H1 (cell line): Measurements from ENCODE around the gene ARMC10. TPM values are rescaled to one million over a fixed set of nuclear protein-coding genes. Genes with fewer than 3 reads are reported as not detected.
"Not testable (repeated sequence)": the region's sequence is repeated elsewhere in the genome, so short reads cannot be mapped to it uniquely, and the experiment has no call there.

Source experiments
- CTCF ChIA-PET: fragments of 300-600 bp; sonication (Branson Sonifier 250); formaldehyde crosslinking; loops from one replicate; lab custom pipeline; 2021; ENCODE audit not compliant: partially characterized antibody; lab: Charles Lee
- POLR2A ChIA-PET: fragments of 300-600 bp; sonication (Branson Sonifier 250); formaldehyde crosslinking; loops from one replicate; lab custom pipeline; 2021; ENCODE audit warnings: inconsistent platforms; ENCODE audit not compliant: partially characterized antibody; lab: Charles Lee
- DNase-seq, 2 experiments: peaks; one replicate each; pipeline versions ENCODE4 v3.0.0 to v3.0.0-alpha.2; 2010 to 2022; ENCODE audit warnings: low spot score in 2 of 2, low read depth in 1 of 2, mixed read lengths in 1 of 2
- FAIRE-seq: peaks from 2 replicates; lab custom pipeline; 2011; peaks lifted over from hg19 to GRCh38; lab: Jason Lieb, UNC
- H2AFZ ChIP-seq: 2 replicates; pipeline ENCODE4 v1.8.1; 2012; ENCODE audit warnings: low read length, inconsistent platforms
- H2AK5ac ChIP-seq: 2 replicates; pipeline ENCODE4 v1.6.1; 2013; ENCODE audit warnings: low read depth, low read length
- H2BK120ac ChIP-seq: replicated peaks from 2 replicates; pipeline ENCODE3; 2013; ENCODE audit warnings: low read depth, low read length, inconsistent platforms
- H2BK12ac ChIP-seq: 2 replicates; pipeline ENCODE4 v1.6.1; 2013; ENCODE audit warnings: low read depth, low read length
- H2BK15ac ChIP-seq: 2 replicates; pipeline ENCODE4 v1.6.1; 2013; ENCODE audit warnings: low read length
- H2BK20ac ChIP-seq: 2 replicates; pipeline ENCODE4 v1.6.1; 2013; ENCODE audit warnings: low read length
- H2BK5ac ChIP-seq: 2 replicates; pipeline ENCODE4 v1.6.1; 2013; ENCODE audit warnings: low read depth, low read length
- H3K14ac ChIP-seq: 2 replicates; pipeline ENCODE4 v1.6.1; 2013; ENCODE audit warnings: inconsistent platforms; ENCODE audit not compliant: insufficient read length
- H3K18ac ChIP-seq: 2 replicates; pipeline ENCODE4 v1.6.1; 2013; ENCODE audit warnings: low read length; ENCODE audit errors: extremely low read depth
- H3K23ac ChIP-seq: 2 replicates; pipeline ENCODE4 v1.6.1; 2013; ENCODE audit warnings: inconsistent platforms; ENCODE audit not compliant: insufficient read length
- H3K23me2 ChIP-seq: 2 replicates; pipeline ENCODE4 v1.6.1; 2013; ENCODE audit warnings: low read depth, low read length
- H3K27ac ChIP-seq: 2 replicates; pipeline ENCODE4 v1.6.1; 2011; ENCODE audit warnings: low read depth, low read length, inconsistent platforms
- H3K27me3 ChIP-seq, 4 experiments: replicated peaks in 1 of 4; 1 replicate in 1 of 4; 2 replicates in 3 of 4; pipeline versions ENCODE4 v1.6.1 to v1.8.1; 2011 to 2013; ENCODE audit warnings: low read length in 3 of 4, mild to moderate bottlenecking in 3 of 4, inconsistent platforms in 2 of 4, mixed read lengths in 2 of 4, moderate library complexity in 1 of 4; ENCODE audit not compliant: control insufficient read depth in 3 of 4, insufficient read depth in 3 of 4; ENCODE audit errors: extremely low read depth in 1 of 4
- H3K36me3 ChIP-seq, 4 experiments: 2 replicates each; pipeline versions ENCODE4 v1.6.1 to v1.8.1; 2011 to 2013; ENCODE audit warnings: mild to moderate bottlenecking in 4 of 4, low read length in 3 of 4, moderate library complexity in 2 of 4, control low read depth in 1 of 4, inconsistent platforms in 1 of 4; ENCODE audit not compliant: insufficient read depth in 4 of 4, control insufficient read depth in 2 of 4
- H3K4ac ChIP-seq: replicated peaks from 2 replicates; pipeline ENCODE3; 2013; ENCODE audit warnings: low read length, low read depth, mixed read lengths, inconsistent platforms; ENCODE audit not compliant: insufficient read length
- H3K4me1 ChIP-seq, 4 experiments: replicated peaks in 1 of 4; 1 replicate in 1 of 4; 2 replicates in 3 of 4; pipeline versions ENCODE4 v1.6.1 to v1.8.1; 2011 to 2013; ENCODE audit warnings: low read length in 3 of 4, inconsistent platforms in 2 of 4, mixed read lengths in 1 of 4; ENCODE audit not compliant: insufficient read depth in 4 of 4, control insufficient read depth in 3 of 4
- H3K4me2 ChIP-seq, 2 experiments: 2 replicates each; pipeline versions ENCODE4 v1.6.1 to v1.8.1; 2011 to 2013; ENCODE audit warnings: low read depth in 2 of 2, low read length in 2 of 2, control low read depth in 1 of 2, inconsistent platforms in 1 of 2, mild to moderate bottlenecking in 1 of 2; ENCODE audit not compliant: insufficient read depth in 1 of 2
- H3K4me3 ChIP-seq, 4 experiments: fragments of 200-600, 300-600 bp in 1 of 4; sonication (generic), shearing (Covaris generic), sonication (Bioruptor Twin) in 1 of 4; 2 replicates each; pipeline versions ENCODE4 v1.5.1 to v1.8.1; 2011 to 2016; ENCODE audit warnings: low read length in 4 of 4, low read depth in 3 of 4, control low read depth in 2 of 4, inconsistent platforms in 2 of 4, mild to moderate bottlenecking in 2 of 4, mixed read lengths in 1 of 4, moderate library complexity in 1 of 4; ENCODE audit not compliant: insufficient read depth in 2 of 4; ENCODE audit errors: extremely low read depth in 1 of 4
- H3K56ac ChIP-seq: replicated peaks from 2 replicates; pipeline ENCODE3; 2013; ENCODE audit warnings: low read depth, mild to moderate bottlenecking, mixed read lengths, low read length, inconsistent platforms; ENCODE audit not compliant: insufficient read length
- H3K79me1 ChIP-seq: 2 replicates; pipeline ENCODE4 v1.6.1; 2013; ENCODE audit warnings: low read depth, low read length, control low read depth
- H3K79me2 ChIP-seq, 2 experiments: 2 replicates each; pipeline versions ENCODE4 v1.6.1 to v1.8.1; 2012 to 2013; ENCODE audit warnings: low read length in 2 of 2, mild to moderate bottlenecking in 2 of 2, inconsistent platforms in 1 of 2; ENCODE audit not compliant: insufficient read depth in 2 of 2, control insufficient read depth in 1 of 2
- H3K9ac ChIP-seq, 4 experiments: replicated peaks in 1 of 4; 1 replicate in 1 of 4; 2 replicates in 3 of 4; pipeline versions ENCODE4 v1.6.1 to v1.8.1; 2011 to 2013; ENCODE audit warnings: low read depth in 3 of 4, low read length in 3 of 4, control low read depth in 2 of 4, mild to moderate bottlenecking in 2 of 4, moderate library complexity in 2 of 4, inconsistent platforms in 1 of 4; ENCODE audit errors: extremely low read depth in 1 of 4
- H3K9me3 ChIP-seq, 2 experiments: 2 replicates each; pipeline versions ENCODE4 v1.6.1 to v1.8.1; 2012 to 2013; ENCODE audit warnings: mild to moderate bottlenecking in 2 of 2, moderate library complexity in 2 of 2, control low read depth in 1 of 2, inconsistent platforms in 1 of 2, low read depth in 1 of 2, low read length in 1 of 2, mixed read lengths in 1 of 2; ENCODE audit not compliant: insufficient read depth in 2 of 2
- H4K20me1 ChIP-seq, 2 experiments: replicated peaks in 1 of 2; 2 replicates each; pipeline versions ENCODE3 to v1.8.1; 2011 to 2013; ENCODE audit warnings: inconsistent platforms in 2 of 2, low read length in 2 of 2, mild to moderate bottlenecking in 1 of 2; ENCODE audit not compliant: insufficient read depth in 2 of 2, control insufficient read depth in 1 of 2
- H4K5ac ChIP-seq: 2 replicates; pipeline ENCODE4 v1.6.1; 2013; ENCODE audit warnings: low read length, low read depth, mixed read lengths, inconsistent platforms; ENCODE audit not compliant: insufficient read length
- H4K8ac ChIP-seq: 2 replicates; pipeline ENCODE4 v1.8.0; 2013; ENCODE audit warnings: mild to moderate bottlenecking, moderate library complexity, low read length, inconsistent platforms; ENCODE audit not compliant: insufficient read depth; ENCODE audit errors: extremely low read depth
- H4K91ac ChIP-seq: replicated peaks from 2 replicates; pipeline ENCODE3; 2013; ENCODE audit warnings: low read length, mixed read lengths, inconsistent platforms; ENCODE audit not compliant: insufficient read length
- WGBS, 2 experiments: shearing (Covaris generic) in 1 of 2; methylation state at CpG; one replicate each; pipeline versions ENCODE4 v1.1.6 to v1.1.7; 2013 to 2015; ENCODE audit warnings: low lambda C conversion rate in 2 of 2, mixed read lengths in 2 of 2, inconsistent platforms in 1 of 2, low coverage in 1 of 2, missing lambda C conversion rate in 1 of 2; ENCODE audit not compliant: insufficient replicate concordance in 2 of 2, insufficient coverage in 1 of 2, insufficient read length in 1 of 2; ENCODE audit errors: extremely low coverage in 1 of 2, missing lambda C conversion rate in 1 of 2; 5-methylcytosine and 5-hydroxymethylcytosine counted together
- polyA plus RNA-seq, 7 experiments: library from polyadenylated mRNA; depleted of rRNA in 3 of 7; stranded (reverse) in 5 of 7; unstranded in 2 of 7; fragments of >200 nt in 5 of 7; fragments of 200-250 nt in 2 of 7; gene quantifications; 1 replicate in 5 of 7; 2 replicates in 1 of 7; 4 replicates in 1 of 7; pipeline versions ENCODE4 v1.2.1 to v1.2.3, GENCODE V29; 2011 to 2013; ENCODE audit warnings: missing spikeins in 2 of 7, mixed read lengths in 2 of 7
- total RNA-seq: library from RNA; stranded (reverse); fragmentation: NEBNext Ultra II Directional; extraction: Animal tissue kit (Norgen Biotek cat#: 25700); gene quantifications from 2 replicates; pipeline ENCODE4 v1.2.1, GENCODE V29; 2021

The ARMC10 gene
- total and polyA plus RNA-seq, 2 of the 8 experiments (the other 6 are each of a cell fraction or from before 2014, with no cell fraction given), result 16.4 to 44.3 TPM

- H3K4me2 ChIP-seq, H2BK5ac ChIP-seq, H3K4me3 ChIP-seq, H3K79me2 ChIP-seq, H3K4ac ChIP-seq, H3K18ac ChIP-seq, H4K5ac ChIP-seq, FAIRE-seq, H4K20me1 ChIP-seq, H2AFZ ChIP-seq, H3K27me3 ChIP-seq, H3K79me1 ChIP-seq, H3K56ac ChIP-seq, H3K27ac ChIP-seq, H3K4me1 ChIP-seq, H4K91ac ChIP-seq, H2BK20ac ChIP-seq, H3K23me2 ChIP-seq, DNase-seq, H2AK5ac ChIP-seq, H2BK120ac ChIP-seq, H3K9ac ChIP-seq, H2BK15ac ChIP-seq, H2BK12ac ChIP-seq, POLR2A ChIA-PET, H3K9me3 ChIP-seq, H4K8ac ChIP-seq, CTCF ChIA-PET, H3K14ac ChIP-seq, H3K23ac ChIP-seq: not testable (repeated sequence)
- WGBS, 2 experiments, result 100% methylated on average over 1 of the region's 1 CpG; no CpG with 5 or more reads in 1 of the 2 experiments
- peaks cover 0 to 11% (median 0%) of the 10 kb centered on the region in 4 experiments; a peak in 1 of 8 replicates for H3K36me3 ChIP-seq
Measured at GRCh38 chr7:103056006-103056405, 18.9 kb upstream of the ARMC10 start.
